ENCODE data around the gene TSGA10.
A peak's percentile ranks its signal among the peaks of the same experiment; 100 is the strongest.
"Not testable (repeated sequence)": the region's sequence is repeated elsewhere in the genome, so short reads cannot be mapped to it uniquely, and the experiment has no call there.

The TSGA10 gene

DNA sequence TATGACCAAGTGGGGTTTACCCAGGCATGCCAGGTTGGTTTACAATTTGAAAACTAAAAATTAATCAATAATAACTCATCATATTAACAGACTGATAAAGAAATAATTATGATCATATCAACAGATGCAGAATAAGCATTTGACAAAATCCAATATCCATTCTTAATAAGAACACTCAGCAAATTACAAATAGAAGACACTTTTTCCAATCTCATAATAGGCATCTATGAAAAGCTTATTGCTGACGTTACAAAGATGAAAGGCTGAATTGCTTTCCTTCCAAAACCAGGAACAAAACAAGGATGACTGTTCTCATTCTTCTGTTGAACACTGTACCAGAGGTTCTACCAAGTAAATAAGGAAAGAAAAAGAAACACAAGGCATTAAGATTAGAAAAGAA lies 68.4 kb downstream of the TSGA10 start:
- no peak overlapping the region for H3K4me3 ChIP-seq
- no peak overlapping the region for H3K27ac ChIP-seq

DNA sequence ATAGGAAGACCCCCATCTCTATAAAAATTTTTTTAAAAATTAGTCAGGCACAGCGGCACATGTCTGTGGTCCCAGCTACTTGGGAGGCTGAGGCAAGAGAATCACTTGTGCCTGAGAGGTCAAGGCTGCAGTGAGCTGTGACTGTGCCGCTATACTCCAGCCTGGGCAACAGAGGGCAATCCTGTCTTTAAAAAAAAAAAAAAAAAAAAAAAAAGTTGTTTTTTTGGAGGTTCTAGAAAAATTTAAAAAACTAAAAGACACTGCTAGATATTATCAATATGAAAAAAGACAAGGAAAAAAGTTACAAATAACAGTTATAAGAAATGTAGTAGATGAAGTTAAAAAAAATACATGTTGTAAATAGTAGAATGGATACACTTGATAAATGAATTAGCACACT lies 69.3 kb downstream of the TSGA10 start:
- no peak overlapping the region for H3K4me3 ChIP-seq
- H3K27ac ChIP-seq = no peak overlapping the region

DNA sequence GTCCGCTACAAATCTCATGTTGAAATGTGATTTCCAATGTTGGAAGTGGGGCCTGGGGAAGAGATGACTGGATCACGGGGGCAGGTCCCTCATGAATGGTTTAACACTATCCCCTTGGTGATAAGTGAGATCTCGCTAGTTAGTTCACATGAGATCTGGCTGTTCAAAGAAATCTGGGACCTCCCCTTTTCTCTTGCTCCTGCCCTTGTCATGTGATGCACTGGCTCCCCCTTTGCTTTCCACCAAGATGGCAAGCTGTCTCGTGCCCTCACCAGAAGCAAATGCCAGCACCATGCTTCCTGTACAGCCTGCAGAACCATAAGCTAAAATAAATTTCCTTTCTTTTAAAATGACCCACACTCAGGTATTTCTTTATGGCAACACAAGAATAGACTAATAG lies 70.5 kb downstream of the TSGA10 start:
- H3K4me3 ChIP-seq = no peak overlapping the region
- H3K27ac ChIP-seq = no peak overlapping the region

DNA sequence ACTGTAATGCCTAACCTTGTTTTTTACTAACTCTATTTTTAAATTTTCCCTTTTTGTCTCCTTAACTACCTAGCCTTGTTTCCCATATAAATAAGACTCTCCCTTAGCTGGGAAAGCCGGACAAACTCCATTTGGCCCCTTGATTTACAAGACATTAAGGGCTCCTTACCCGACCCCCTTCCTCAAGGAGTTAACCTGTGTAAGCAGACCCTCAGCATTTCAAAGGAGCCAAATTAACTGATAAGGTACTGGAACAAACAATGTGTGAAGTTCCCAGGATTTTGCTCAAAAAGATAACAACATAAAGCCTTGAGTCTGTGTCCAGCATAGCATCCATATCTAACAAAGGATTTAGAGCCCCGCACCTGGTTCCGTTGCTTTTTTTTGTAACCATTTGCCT lies 72.9 kb downstream of the TSGA10 start:
- Histone ChIP-seq H3K4me3 (no peak overlapping the region), H3K27ac (no peak overlapping the region)

DNA sequence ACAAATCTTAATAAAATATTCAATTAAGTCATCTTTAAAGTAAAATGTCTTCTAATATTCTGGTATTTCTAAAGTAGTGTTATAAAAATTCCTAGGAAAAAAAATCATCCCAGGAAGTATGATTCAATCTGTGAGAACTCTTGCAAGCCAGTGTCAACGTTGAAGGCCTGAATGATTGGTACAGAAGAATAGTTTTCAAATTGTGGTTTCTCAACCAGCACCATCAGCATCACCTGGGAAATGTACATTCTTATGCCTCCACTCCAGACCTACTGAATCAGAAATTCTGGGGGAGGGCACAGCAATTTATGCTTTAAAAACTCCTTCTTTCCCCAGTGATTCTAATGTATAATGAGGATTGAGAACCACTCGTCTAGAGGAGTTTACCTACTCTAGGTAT lies 75.5 kb downstream of the TSGA10 start:
- no peak overlapping the region for H3K4me3 ChIP-seq
- H3K27ac ChIP-seq = no peak overlapping the region

DNA sequence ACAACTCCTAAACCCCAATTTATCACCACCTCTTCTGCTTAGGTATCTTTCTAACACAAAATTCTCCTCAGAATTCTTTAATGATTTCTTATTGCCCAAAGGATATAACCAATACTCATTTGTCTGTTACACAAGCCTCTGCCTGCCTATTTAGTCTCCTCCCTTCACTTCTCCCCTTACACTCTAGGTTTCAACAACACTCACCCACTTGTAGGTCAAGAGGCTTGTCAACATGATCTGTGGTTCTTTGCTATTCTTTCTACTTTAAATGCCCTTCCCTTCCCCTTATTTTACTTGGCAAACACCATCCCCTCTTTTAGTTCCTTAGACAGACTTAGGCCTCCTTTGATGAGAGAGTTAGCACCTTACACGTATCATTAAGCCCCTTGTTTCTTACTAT lies 82.2 kb downstream of the TSGA10 start:
- Histone ChIP-seq H3K4me3 (no peak overlapping the region), H3K27ac (no peak overlapping the region)

DNA sequence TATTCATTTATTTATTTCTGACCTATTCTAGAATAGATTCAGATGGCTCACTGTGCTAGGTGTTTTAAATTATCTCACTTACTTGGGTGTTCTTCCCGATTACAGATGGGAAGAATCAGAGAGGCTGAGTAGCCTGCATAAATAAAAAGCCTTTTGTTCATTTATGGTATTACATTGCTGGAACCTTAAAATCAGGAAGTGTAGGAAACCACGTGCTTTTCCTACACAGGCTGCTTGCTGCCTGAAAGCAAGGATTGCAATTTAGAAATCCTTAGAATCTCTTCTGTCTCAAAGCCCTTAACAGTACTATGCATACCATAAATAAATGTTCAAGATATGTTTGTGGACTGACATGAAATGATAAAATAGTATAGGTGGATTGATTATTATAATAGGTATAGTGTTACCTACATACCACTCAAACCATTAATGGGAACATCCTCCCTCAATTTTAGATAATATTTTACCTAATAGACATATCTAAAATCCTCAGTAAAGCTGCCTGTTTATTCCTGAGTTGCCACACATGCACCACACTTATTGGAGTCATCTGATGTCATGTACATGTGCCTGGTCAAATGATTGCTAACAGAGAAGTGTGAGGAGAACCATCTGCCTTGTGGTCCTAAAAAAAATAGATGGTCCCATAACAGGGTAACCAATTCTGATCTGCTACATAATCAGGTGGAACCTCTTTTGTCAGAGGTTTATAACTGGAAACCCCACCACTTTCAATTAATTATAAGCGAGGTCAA lies 86.7 kb downstream of the TSGA10 start:
- no peak overlapping the region for H3K27ac ChIP-seq
- H3K4me3 ChIP-seq = no peak overlapping the region

DNA sequence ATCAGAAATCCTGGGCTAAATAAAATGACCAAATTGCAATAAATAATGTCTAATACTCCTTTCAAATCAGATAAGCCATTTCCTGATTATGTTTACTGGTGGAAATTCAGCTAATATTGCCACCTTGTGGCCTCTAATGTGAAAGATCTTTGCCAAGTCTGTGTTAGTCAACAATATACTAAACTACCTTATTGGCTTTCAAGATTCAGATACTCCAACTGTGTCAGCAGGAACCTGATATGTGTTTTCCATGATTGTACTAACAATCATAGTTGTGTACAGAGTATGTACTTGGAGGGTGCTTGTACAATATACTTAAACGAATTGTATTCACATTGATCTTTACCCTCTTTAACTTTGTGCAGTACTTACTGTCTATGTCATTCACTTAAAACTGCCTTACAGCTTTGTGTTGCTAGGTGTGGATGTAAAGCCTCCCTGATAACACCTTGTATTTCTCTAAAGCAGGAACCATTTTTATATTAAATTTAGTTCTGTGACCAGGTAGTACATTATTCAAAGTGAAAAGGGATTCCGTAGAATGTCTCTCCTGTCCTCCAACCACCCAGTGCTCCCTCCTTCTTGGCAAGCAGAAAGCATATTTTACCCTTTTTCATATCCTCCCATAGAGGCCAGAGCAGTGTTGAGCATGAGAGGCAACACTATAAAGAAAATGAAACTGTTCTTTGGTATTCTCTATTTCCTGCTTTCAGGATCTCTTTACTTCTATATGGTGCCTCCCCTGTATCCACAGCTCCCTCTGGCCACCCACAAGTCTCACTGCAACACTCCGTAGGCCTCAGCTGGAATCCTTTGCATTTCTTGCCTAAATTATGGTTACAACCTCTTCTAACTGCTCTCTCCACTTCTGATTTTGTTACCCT lies 88.4 kb downstream of the TSGA10 start:
- peak overlapping the region in 6 of 21 experiments; percentile 22 to 71 (median 53) for H3K27ac ChIP-seq
- no peak overlapping the region for H3K4me3 ChIP-seq

DNA sequence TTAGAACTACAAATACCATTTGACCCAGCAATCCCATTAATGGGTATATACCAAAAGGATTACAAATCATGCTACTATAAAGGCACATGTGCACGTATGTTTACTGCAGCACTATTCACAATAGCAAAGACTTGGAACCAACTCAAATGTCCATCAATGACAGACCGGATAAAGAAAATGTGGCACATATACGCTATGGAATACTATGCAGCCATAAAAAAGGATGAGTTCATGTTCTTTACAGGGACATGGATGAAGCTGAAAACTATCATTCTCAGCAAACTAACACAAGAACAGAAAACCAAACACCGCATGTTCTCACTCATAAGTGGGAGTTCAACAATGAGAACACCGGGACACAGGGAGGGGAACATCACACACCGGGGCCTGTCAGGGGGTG lies 105.6 kb downstream of the TSGA10 start:
- not testable (repeated sequence) for H3K27ac ChIP-seq

DNA sequence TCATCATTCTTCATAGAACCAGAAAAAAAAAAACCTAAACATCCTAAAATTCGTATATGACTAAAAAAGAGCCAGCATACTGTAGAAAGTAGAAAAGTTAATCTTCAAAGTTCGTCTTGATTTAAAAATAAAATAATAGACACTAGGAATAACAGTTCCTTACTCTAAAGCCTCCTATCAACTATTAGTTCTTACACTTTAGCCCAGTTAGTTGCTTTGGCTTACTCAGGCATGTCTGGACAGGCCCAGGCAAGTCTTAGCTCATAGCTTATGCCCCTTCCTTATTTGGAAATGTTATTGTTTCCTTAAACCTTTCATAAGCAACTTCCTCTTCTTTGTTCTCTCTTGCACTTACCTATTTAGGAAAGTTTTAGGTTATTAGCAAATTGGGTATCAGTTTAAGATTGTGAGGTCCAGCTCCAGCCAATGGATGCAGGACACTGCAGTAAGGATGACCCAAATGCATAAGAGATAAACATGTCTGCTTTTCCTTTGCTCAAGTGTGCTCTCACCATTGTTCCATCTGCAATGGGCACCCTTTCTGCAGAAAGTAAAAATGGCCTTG lies 113.9 kb downstream of the TSGA10 start:
- H3K27ac ChIP-seq, H3K4me3 ChIP-seq: not testable (repeated sequence)

More for the DNA sequence above, 105.6 kb downstream of the TSGA10 start:
- H3K4me3 ChIP-seq = not testable (repeated sequence)

DNA sequence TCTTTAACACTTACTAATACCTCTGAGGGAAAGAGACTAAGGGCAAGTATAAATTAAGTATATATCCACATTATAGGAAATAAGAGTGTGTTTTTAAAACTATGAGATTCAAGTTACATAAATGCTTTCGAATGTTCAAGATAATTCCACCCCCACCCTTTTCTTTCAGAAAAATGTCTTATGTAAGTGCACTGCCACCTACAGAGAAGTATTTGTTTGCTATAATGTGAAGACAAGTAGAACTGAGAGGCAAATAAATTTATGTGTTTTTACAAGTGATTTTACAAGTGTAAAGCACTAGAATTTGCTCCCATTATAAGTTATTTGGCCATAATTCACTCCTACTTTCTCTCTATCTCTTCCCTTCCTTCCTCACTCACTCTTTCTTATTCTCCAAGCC lies 118.8 kb downstream of the TSGA10 start:
- no peak overlapping the region for H3K4me3 ChIP-seq

DNA sequence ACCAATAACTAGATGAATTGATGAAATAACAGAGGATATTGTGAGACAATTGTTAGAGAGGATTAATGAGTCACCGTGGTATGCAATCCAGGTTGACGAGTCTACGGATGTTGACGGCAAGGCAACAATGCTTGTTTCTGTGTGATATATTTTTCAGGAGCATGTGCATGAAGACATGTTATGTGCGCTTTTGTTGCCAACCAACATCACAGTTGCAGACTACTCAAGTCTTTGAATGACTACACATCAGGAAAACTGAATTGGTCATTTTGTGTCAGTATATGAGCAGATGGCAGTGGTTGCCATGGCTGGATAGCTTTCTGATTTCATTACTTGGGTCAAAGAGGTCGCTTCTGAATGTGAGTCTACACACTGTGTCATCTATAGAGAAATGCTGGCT lies 122.0 kb downstream of the TSGA10 start:
- H3K27ac ChIP-seq = no peak overlapping the region
- no peak overlapping the region for H3K4me3 ChIP-seq

More for the DNA sequence above, 118.8 kb downstream of the TSGA10 start:
- H3K27ac ChIP-seq = no peak overlapping the region

DNA sequence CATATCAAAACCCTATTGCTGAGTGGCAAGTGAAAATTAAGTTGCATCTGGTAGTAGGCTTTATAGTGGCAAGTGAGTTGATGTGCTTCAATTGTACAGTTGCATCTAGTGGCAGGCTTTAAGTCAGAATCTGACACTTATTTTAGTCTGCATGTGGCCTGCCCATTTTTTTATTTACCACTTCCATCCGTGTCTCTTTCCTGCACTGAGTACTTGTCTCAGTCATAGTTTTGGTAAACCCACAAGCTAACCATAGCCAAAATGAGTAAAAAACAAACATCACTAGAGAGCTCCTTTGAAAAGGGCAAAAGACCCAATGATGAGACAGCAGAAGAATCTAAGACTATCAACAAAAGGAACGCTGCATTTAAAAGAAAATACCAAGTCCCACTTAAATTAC lies 122.7 kb downstream of the TSGA10 start:
- no peak overlapping the region for H3K4me3 ChIP-seq
- H3K27ac ChIP-seq = no peak overlapping the region

DNA sequence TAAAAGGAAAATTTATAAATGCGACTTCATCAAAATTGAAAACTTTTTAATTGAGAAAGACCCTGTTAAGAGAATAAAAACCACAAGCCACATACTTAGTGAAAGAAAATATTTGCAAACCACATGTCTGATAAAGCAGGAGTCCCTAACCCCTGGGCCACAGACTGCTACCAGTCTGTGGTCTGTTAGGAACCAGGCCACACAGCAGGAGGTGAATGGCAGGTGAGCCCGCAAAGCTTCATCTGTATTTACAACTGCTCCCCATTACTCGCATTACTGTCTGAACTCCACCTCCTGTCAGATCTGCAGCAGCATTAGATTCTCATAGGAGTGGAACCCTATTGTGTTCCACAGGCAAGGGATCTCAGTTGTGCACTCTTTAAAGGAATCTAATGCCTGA lies 123.3 kb downstream of the TSGA10 start:
- Histone ChIP-seq H3K4me3 (no peak overlapping the region), H3K27ac (no peak overlapping the region)

DNA sequence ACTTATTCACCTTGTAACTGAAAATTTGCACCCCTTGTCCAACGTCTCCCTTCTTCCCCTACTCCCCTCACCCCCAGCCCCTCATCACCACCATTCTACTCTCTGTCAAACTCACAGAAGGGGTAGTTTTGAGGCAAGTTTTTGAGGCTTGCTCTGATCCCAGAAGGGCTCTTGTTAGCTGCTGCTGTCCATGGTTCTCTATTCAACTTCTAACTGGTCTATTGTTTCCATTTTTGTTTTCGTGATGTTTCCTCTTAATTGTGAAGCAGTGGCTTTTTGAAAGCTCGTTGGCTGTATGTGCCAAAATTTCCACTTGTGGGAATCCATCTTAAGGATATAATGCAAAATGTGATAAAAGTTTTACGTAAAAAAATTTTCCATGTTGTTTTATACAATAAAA lies 126.2 kb downstream of the TSGA10 start:
- H3K27ac ChIP-seq = no peak overlapping the region

DNA sequence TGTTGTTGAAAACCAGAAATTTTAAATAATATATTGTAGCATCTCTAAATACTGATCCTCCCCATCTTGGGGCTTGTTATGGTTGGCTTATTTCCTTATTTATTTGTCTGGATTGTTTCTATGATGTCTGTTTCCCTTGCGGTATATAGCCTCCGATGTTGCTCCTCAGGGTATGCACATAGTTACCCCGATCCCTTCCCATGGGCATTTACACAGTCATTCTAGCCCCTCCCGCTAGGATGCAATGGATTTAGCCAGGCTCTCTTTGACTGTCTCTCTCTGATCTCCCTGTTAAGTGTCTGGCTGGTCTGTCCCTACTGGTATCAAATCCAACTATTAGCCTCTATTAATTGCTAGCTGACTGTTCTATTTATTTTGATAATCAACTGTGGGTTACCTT lies 126.9 kb downstream of the TSGA10 start:
- no peak overlapping the region for H3K27ac ChIP-seq
- H3K4me3 ChIP-seq = no peak overlapping the region

More for the DNA sequence above, 126.2 kb downstream of the TSGA10 start:
- no peak overlapping the region for H3K4me3 ChIP-seq

DNA sequence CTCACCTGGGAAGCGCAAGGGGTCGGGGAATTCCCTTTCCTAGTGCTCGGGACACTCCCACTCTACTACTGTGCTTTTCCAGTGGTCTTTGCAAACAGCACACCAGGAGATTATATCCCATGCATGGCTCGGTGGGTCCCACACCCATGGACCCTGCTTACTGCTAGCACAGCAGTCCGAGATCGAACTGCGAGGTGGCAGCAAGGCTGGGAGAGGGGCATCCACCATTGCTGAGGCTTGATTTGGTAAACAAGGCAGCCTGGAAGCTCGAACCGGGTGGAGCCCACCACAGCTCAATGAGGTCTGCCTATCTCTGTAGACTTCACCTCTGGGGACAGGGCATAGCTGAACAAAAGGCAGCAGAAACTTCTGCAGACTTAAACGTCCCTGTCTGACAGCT lies 154.0 kb downstream of the TSGA10 start:
- no peak overlapping the region for H3K27ac ChIP-seq
- no peak overlapping the region for H3K4me3 ChIP-seq

DNA sequence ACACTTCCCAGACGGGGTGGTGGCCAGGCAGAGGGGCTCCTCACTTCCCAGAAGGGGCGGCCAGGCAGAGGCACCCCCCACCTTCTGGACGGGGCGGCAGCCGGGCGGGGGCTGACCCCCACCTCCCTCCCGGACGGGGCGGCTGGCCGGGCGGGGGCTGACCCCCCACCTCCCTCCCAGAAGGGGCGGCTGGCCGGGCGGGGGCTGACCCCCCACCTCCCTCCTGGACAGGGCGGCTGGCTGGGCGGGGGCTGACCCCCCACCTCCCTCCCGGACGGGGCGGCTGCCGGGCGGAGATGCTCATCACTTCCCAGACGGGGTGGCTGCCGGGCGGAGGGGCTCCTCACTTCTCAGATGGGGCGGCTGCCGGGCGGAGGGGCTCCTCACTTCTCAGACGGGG lies 166.0 kb downstream of the TSGA10 start:
- H3K27ac ChIP-seq, H3K4me3 ChIP-seq: not testable (repeated sequence)

DNA sequence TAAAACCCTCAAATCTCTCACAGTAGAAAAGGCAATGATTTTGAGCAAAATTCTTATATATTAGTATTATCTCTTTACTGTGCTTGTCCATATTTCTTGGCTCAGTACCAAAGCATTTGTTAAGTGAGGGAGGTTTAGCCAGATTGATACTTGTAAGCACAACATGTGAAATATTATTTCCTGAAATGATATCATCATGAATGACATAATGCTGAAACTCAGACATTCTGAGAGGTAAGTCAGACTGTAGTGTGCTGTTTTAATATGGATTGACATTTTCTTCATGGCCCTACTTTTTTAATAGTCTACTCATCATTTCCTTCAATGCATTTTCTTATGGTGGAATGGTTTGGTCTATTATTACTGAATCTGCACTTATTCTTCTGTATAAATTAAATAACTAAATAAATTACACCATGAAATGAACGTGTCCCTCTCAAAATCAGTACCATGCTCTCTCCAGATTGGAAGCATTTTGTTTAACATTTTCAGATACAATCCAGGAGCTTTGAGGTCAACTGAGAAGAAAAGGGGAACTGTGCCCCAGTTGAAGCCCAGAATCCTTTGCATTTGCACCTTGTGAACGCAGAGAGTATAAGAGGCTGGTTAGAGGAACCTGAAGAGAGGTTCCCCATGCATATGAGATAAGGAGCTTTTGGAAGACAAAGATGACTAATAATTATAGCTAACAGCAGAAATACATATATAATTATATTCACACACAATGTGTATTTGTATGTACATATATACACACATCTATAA lies 168.7 kb downstream of the TSGA10 start:
- Histone ChIP-seq H3K4me3 (no peak overlapping the region), H3K27ac (no peak overlapping the region)

DNA sequence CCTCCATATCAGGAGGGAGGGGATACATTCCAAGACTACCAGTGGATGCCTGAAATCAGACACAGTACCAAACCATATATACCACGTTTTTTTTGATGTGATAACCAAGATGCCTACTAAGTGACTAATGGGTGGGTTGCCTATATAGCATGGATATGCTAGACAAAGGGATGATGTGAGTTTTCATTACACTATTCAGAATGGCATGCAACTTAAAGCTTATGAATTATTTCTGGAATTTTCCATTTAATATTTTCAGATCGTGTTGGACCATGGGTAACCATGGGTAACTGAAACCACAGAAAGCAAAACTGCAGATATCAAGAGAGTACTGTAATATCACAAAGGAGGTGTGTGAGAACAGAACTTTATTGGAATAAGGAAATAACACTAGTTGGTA lies 179.1 kb downstream of the TSGA10 start:
- H3K4me3 ChIP-seq = no peak overlapping the region
- H3K27ac ChIP-seq = no peak overlapping the region

All from skin epidermis (tissue), 12 donors.